ENCODE data around the gene LRRC1. TPM values are rescaled to one million over a fixed set of nuclear protein-coding genes. Genes with fewer than 3 reads are reported as not detected.
A peak's percentile ranks its signal among the peaks of the same experiment; 100 is the strongest.

The LRRC1 gene
- total RNA-seq, 1 experiment from 2014 or later: 10.3 TPM

- H3K27ac Mint-ChIP-seq: peak overlapping the region in 1 of 3 experiments; percentile 1; a peak in 2 of 7 replicates
- Histone ChIP-seq H2BK12ac (ENCODE audit: insufficient read length, low read depth, low read length) (no peak overlapping the region), H4K8ac (replicated peaks; ENCODE audit: insufficient read length, low read depth, low read length) (no peak overlapping the region), H3K4me1 (ENCODE audit: insufficient read depth, low read length) (peaks cover 13% of the 10 kb centered on the region), H3K18ac (ENCODE audit: insufficient read length, low read depth, low read length) (no peak overlapping the region), H3K9ac (ENCODE audit: extremely low read depth, insufficient read length, low read length) (no peak overlapping the region), H3T11ph (ENCODE audit: low read length) (no peak overlapping the region), H3K9me3 (ENCODE audit: control insufficient read depth, low read depth, low read length) (no peaks in the 10 kb centered on the region), H3K27ac (ENCODE audit: insufficient read length, low read depth, low read length) (no peak overlapping the region), H3K14ac (ENCODE audit: insufficient read depth, low read length) (no peak overlapping the region), H3K23ac (ENCODE audit: insufficient read length, low read depth, low read length) (no peak overlapping the region), H2AFZ (ENCODE audit: low read length) (no peak overlapping the region), H4K20me1 (ENCODE audit: control insufficient read depth, insufficient read depth, insufficient read length) (peaks cover 2% of the 10 kb centered on the region), H3K4ac (ENCODE audit: low read depth, low read length) (no peak overlapping the region), H3K56ac (ENCODE audit: insufficient read length, low read depth, low read length) (no peak overlapping the region), H3K23me2 (ENCODE audit: insufficient read length, low read depth, low read length, poor library complexity, severe bottlenecking) (no peaks in the 10 kb centered on the region), H2AK5ac (ENCODE audit: insufficient read length, low read length) (no peak overlapping the region), H3K4me2 (ENCODE audit: insufficient read depth, insufficient read length, low read length) (no peak overlapping the region), H4K91ac (ENCODE audit: insufficient read length, low read depth, low read length) (no peak overlapping the region), H4K5ac (ENCODE audit: insufficient read length, low read depth, low read length) (no peak overlapping the region), H2BK120ac (ENCODE audit: low read depth, low read length, poor library complexity, severe bottlenecking) (no peak overlapping the region), H3K79me1 (ENCODE audit: insufficient read depth, low read depth, low read length, poor library complexity, severe bottlenecking) (no peaks in the 10 kb centered on the region), H3K27me3 (ENCODE audit: insufficient read depth, low read length) (no peaks in the 10 kb centered on the region), H3K79me2 (ENCODE audit: insufficient read depth, low read length) (peaks cover 4% of the 10 kb centered on the region; the same call in 1 of the 2 replicates), H2BK5ac (ENCODE audit: insufficient read length, low read length) (no peak overlapping the region), H2BK15ac (ENCODE audit: low read depth, low read length) (no peak overlapping the region), H2BK20ac (ENCODE audit: low read depth, low read length, poor library complexity, severe bottlenecking) (no peak overlapping the region)
- H3K9me3 Mint-ChIP-seq: no peaks in the 10 kb centered on the region
- WGBS (ENCODE audit: extremely low coverage, insufficient read length, low lambda C conversion rate): no CpG with 5 or more reads among the region's 1 CpG
- no peaks in the 10 kb centered on the region for H3K27me3 Mint-ChIP-seq (ENCODE audit: low read depth)
- peaks cover 32 to 33% of the 10 kb centered on the region in 2 experiments for H3K4me1 Mint-ChIP-seq
- TF ChIP-seq CTCF (conservative IDR thresholded peaks at IDR 0.05): no peak
- H3K36me3 Mint-ChIP-seq (ENCODE audit: insufficient read depth in 1 of 3, low read depth in 3 of 3): no peaks in the 10 kb centered on the region
- H3K4me3 Mint-ChIP-seq: no peak overlapping the region
- no peak for DNase-seq
Measured at GRCh38 chr6:53827531-53827930, 32.7 kb downstream of the LRRC1 start.

Data from H9 (cell line).